ENCODE results near the gene LRCH1. TPM values are rescaled to one million over a fixed set of nuclear protein-coding genes. Genes with fewer than 3 reads are reported as not detected.
A peak's percentile ranks its signal among the peaks of the same experiment; 100 is the strongest.

The LRCH1 gene
- total and polyA plus RNA-seq, 2 experiments from 2014 or later = 3.9 to 9.2 TPM

- TF ChIP-seq ZNF462 (CRISPR knock-in tag; IDR thresholded peaks at IDR 0.05) (no peak), ZNF331 (CRISPR knock-in tag; IDR thresholded peaks at IDR 0.05; ENCODE audit: low read depth) (no peak), CREB1 (CRISPR knock-in tag; IDR thresholded peaks at IDR 0.05; ENCODE audit: low read depth) (no peak), ETS1 (IDR thresholded peaks at IDR 0.05) (no peak), EZH2phosphoT487 (IDR thresholded peaks at IDR 0.05; ENCODE audit: unreplicated experiment) (no peak), NANOG (IDR thresholded peaks at IDR 0.05; ENCODE audit: borderline replicate concordance) (no peak)
Measured at GRCh38 chr13:46620029-46620428, 67.1 kb downstream of the LRCH1 start (continued).

- peaks cover 63% of the 10 kb centered on the region for H3K4me1 ChIP-seq (ENCODE audit: insufficient read depth)
- no peaks in the 10 kb centered on the region; the same call in 1 of the 2 replicates for H4K20me1 ChIP-seq (replicated peaks; ENCODE audit: insufficient read depth)
- H3K27me3 ChIP-seq (ENCODE audit: insufficient read depth) = no peaks in the 10 kb centered on the region
- no peak overlapping the region for H3K4me3 Mint-ChIP-seq
- DNase-seq (ENCODE audit: low spot score) (no peak), ATAC-seq (no peak)
- H3K27ac ChIP-seq (ENCODE audit: low read depth) = no peak overlapping the region
- H3K27ac Mint-ChIP-seq = peak overlapping the region; percentile 56; the same call in 1 of the 2 replicates
- H3K4me2 ChIP-seq = 0 out of 2 replicates have a peak overlapping the region, but pooled peaks have one; percentile 50
- no peaks in the 10 kb centered on the region for H3F3A ChIP-seq (replicated peaks; ENCODE audit: low read depth)
- no peak overlapping the region for H2AFZ ChIP-seq
- no peak for TF ChIP-seq STAT1 (IDR thresholded peaks at IDR 0.05; ENCODE audit: unreplicated experiment)
- TF ChIP-seq POLR2AphosphoS5 (IDR thresholded peaks at IDR 0.05; ENCODE audit: low read depth) = no peak
- H3K9me2 ChIP-seq (ENCODE audit: insufficient read depth) = no peaks in the 10 kb centered on the region
- H3K36me3 Mint-ChIP-seq (ENCODE audit: low read depth) = no peaks in the 10 kb centered on the region
- no peaks in the 10 kb centered on the region for H3K36me3 ChIP-seq (ENCODE audit: insufficient read depth)
- peaks cover 54% of the 10 kb centered on the region for H3K79me2 ChIP-seq (replicated peaks; ENCODE audit: insufficient read depth)
- H3K4me3 ChIP-seq = no peak overlapping the region
- no peaks in the 10 kb centered on the region for H3K9me3 Mint-ChIP-seq
- peaks cover 70% of the 10 kb centered on the region for H3K4me1 Mint-ChIP-seq
- H3K27me3 Mint-ChIP-seq (ENCODE audit: insufficient read depth, low read depth, poor library complexity) = peaks cover 4% of the 10 kb centered on the region
Measured at GRCh38 chr13:46620471-46620870, 67.5 kb downstream of the LRCH1 start.
